ENCODE measurements around the gene DSG4. TPM values are rescaled to one million over a fixed set of nuclear protein-coding genes. Genes with fewer than 3 reads are reported as not detected.
A peak's percentile ranks its signal among the peaks of the same experiment; 100 is the strongest.

DSG4 gene
- total and polyA plus RNA-seq, 5 donors, result not detected

- no peak for DNase-seq
- 88% methylated on average over 2 of the region's 2 CpGs for WGBS
- intact Hi-C loops (cut with DNase I), result no loop called here
These were observed 4.3 kb downstream of the DSG4 start for GRCh38 chr18:31380912-31381311.

GRCh38 chr18:31382107-31382506, 5.5 kb downstream of the DSG4 start:
- DNase-seq, result no peak
- Histone ChIP-seq H3K27me3 (ENCODE audit: control insufficient read depth, insufficient read depth) (no peaks in the 10 kb centered on the region), H3K27ac (ENCODE audit: low read length) (no peak overlapping the region), H3K4me1 (ENCODE audit: control insufficient read depth, insufficient read depth, low read length) (no peaks in the 10 kb centered on the region), H3K9me3 (ENCODE audit: control insufficient read depth, low read length) (no peaks in the 10 kb centered on the region), H3K4me3 (ENCODE audit: low read length) (no peak overlapping the region)
- no peak for ATAC-seq
- 86% methylated on average over 2 of the region's 2 CpGs for WGBS
- intact Hi-C loops (cut with DNase I), result no loop called here

More at GRCh38 chr18:31380912-31381311, 4.3 kb downstream of the DSG4 start:
- Histone ChIP-seq H3K9me3 (ENCODE audit: control insufficient read depth, low read length) (no peaks in the 10 kb centered on the region), H3K4me3 (ENCODE audit: low read length) (no peak overlapping the region), H3K4me1 (ENCODE audit: control insufficient read depth, insufficient read depth, low read length) (no peaks in the 10 kb centered on the region), H3K27ac (ENCODE audit: low read length) (no peak overlapping the region), H3K27me3 (ENCODE audit: control insufficient read depth, insufficient read depth) (no peaks in the 10 kb centered on the region)
- ATAC-seq, result no peak

GRCh38 chr18:31386741-31387140, 10.2 kb downstream of the DSG4 start:
- no peaks in the 10 kb centered on the region for H3K4me1 ChIP-seq (ENCODE audit: control insufficient read depth, insufficient read depth, low read length)
- ATAC-seq (no peak), DNase-seq (no peak)
- WGBS, result 81% methylated on average over 6 of the region's 6 CpGs
- H3K27ac ChIP-seq (ENCODE audit: low read length), result no peak overlapping the region
- H3K4me3 ChIP-seq (ENCODE audit: low read length), result no peak overlapping the region
- intact Hi-C loops (cut with DNase I), result no loop called here
- H3K9me3 ChIP-seq (ENCODE audit: control insufficient read depth, low read length), result no peaks in the 10 kb centered on the region
- H3K27me3 ChIP-seq (ENCODE audit: control insufficient read depth, insufficient read depth), result no peaks in the 10 kb centered on the region

- 92% methylated on average over 3 of the region's 3 CpGs for WGBS
- no peak for DNase-seq
- H3K27ac ChIP-seq (ENCODE audit: low read length), result no peak overlapping the region
- H3K4me3 ChIP-seq (ENCODE audit: low read length), result no peak overlapping the region
- H3K9me3 ChIP-seq (ENCODE audit: control insufficient read depth, low read length), result no peaks in the 10 kb centered on the region
- H3K4me1 ChIP-seq (ENCODE audit: control insufficient read depth, insufficient read depth, low read length), result peaks cover 3% of the 10 kb centered on the region
- intact Hi-C loops (cut with DNase I), result no loop called here
- no peak for ATAC-seq
- no peaks in the 10 kb centered on the region for H3K27me3 ChIP-seq (ENCODE audit: control insufficient read depth, insufficient read depth)
These were observed 16.7 kb downstream of the DSG4 start for GRCh38 chr18:31393286-31393685.

- intact Hi-C loops (cut with DNase I), result no loop called here
- Histone ChIP-seq H3K27ac (ENCODE audit: low read length) (peak overlapping the region; percentile 74), H3K4me3 (ENCODE audit: low read length) (no peak overlapping the region), H3K4me1 (ENCODE audit: control insufficient read depth, insufficient read depth, low read length) (peaks cover 3% of the 10 kb centered on the region), H3K9me3 (ENCODE audit: control insufficient read depth, low read length) (no peaks in the 10 kb centered on the region), H3K27me3 (ENCODE audit: control insufficient read depth, insufficient read depth) (no peaks in the 10 kb centered on the region)
- DNase-seq (no peak), ATAC-seq (peak; percentile 36 to 72)
- 55% methylated on average over 6 of the region's 6 CpGs for WGBS
These were observed 20.4 kb downstream of the DSG4 start for GRCh38 chr18:31396796-31397612.

GRCh38 chr18:31398191-31398590, 21.6 kb downstream of the DSG4 start:
- no peak for ATAC-seq
- no peak for DNase-seq
- 70% methylated on average over 2 of the region's 2 CpGs for WGBS
- H3K4me3 ChIP-seq (ENCODE audit: low read length), result no peak overlapping the region
- intact Hi-C loops (cut with DNase I), result no loop called here
- H3K27me3 ChIP-seq (ENCODE audit: control insufficient read depth, insufficient read depth), result no peaks in the 10 kb centered on the region
- H3K27ac ChIP-seq (ENCODE audit: low read length), result no peak overlapping the region
- peaks cover 3% of the 10 kb centered on the region for H3K4me1 ChIP-seq (ENCODE audit: control insufficient read depth, insufficient read depth, low read length)
- H3K9me3 ChIP-seq (ENCODE audit: control insufficient read depth, low read length), result no peaks in the 10 kb centered on the region

- intact Hi-C loops (cut with DNase I), result no loop called here
- Histone ChIP-seq H3K27ac (ENCODE audit: low read length) (no peak overlapping the region), H3K27me3 (ENCODE audit: control insufficient read depth, insufficient read depth) (no peaks in the 10 kb centered on the region), H3K4me3 (ENCODE audit: low read length) (no peak overlapping the region), H3K4me1 (ENCODE audit: control insufficient read depth, insufficient read depth, low read length) (peaks cover 3% of the 10 kb centered on the region), H3K9me3 (ENCODE audit: control insufficient read depth, low read length) (no peaks in the 10 kb centered on the region)
- 67% methylated on average over 6 of the region's 6 CpGs for WGBS
- DNase-seq (no peak), ATAC-seq (no peak)
These were observed 22.9 kb downstream of the DSG4 start for GRCh38 chr18:31399306-31400032.

GRCh38 chr18:31401156-31402025, 24.8 kb downstream of the DSG4 start:
- Histone ChIP-seq H3K4me3 (ENCODE audit: low read length) (no peak overlapping the region), H3K27me3 (ENCODE audit: control insufficient read depth, insufficient read depth) (no peaks in the 10 kb centered on the region), H3K9me3 (ENCODE audit: control insufficient read depth, low read length) (no peaks in the 10 kb centered on the region), H3K4me1 (ENCODE audit: control insufficient read depth, insufficient read depth, low read length) (peaks cover 3% of the 10 kb centered on the region), H3K27ac (ENCODE audit: low read length) (no peak overlapping the region)
- WGBS, result 59% methylated on average over 6 of the region's 6 CpGs
- intact Hi-C loops (cut with DNase I), result no loop called here
- ATAC-seq (no peak), DNase-seq (no peak)

- intact Hi-C loops (cut with DNase I), result no loop called here
- no peak overlapping the region for H3K4me3 ChIP-seq (ENCODE audit: low read length)
These were observed 25.4 kb downstream of the DSG4 start for GRCh38 chr18:31402026-31402373.

GRCh38 chr18:31403409-31403808, 26.8 kb downstream of the DSG4 start:
- WGBS, result 48% methylated on average over 2 of the region's 2 CpGs
- ATAC-seq, result no peak
- DNase-seq, result no peak
- H3K27me3 ChIP-seq (ENCODE audit: control insufficient read depth, insufficient read depth), result no peaks in the 10 kb centered on the region
- no peaks in the 10 kb centered on the region for H3K9me3 ChIP-seq (ENCODE audit: control insufficient read depth, low read length)
- H3K4me3 ChIP-seq (ENCODE audit: low read length), result no peak overlapping the region
- H3K27ac ChIP-seq (ENCODE audit: low read length), result no peak overlapping the region
- intact Hi-C loops (cut with DNase I), result no loop called here
- H3K4me1 ChIP-seq (ENCODE audit: control insufficient read depth, insufficient read depth, low read length), result no peaks in the 10 kb centered on the region

More at GRCh38 chr18:31402026-31402373, 25.4 kb downstream of the DSG4 start:
- Histone ChIP-seq H3K27ac (ENCODE audit: low read length) (no peak overlapping the region), H3K9me3 (ENCODE audit: control insufficient read depth, low read length) (no peaks in the 10 kb centered on the region), H3K27me3 (ENCODE audit: control insufficient read depth, insufficient read depth) (no peaks in the 10 kb centered on the region), H3K4me1 (ENCODE audit: control insufficient read depth, insufficient read depth, low read length) (no peaks in the 10 kb centered on the region)
- ATAC-seq (no peak), DNase-seq (no peak)

- WGBS, result 88% methylated on average over 3 of the region's 3 CpGs
- Histone ChIP-seq H3K4me3 (ENCODE audit: low read length) (no peak overlapping the region), H3K4me1 (ENCODE audit: control insufficient read depth, insufficient read depth, low read length) (no peaks in the 10 kb centered on the region), H3K9me3 (ENCODE audit: control insufficient read depth, low read length) (no peaks in the 10 kb centered on the region), H3K27ac (ENCODE audit: low read length) (no peak overlapping the region), H3K27me3 (ENCODE audit: control insufficient read depth, insufficient read depth) (no peaks in the 10 kb centered on the region)
- DNase-seq (no peak), ATAC-seq (no peak)
- intact Hi-C loops (cut with DNase I), result no loop called here
These were observed 31.1 kb downstream of the DSG4 start for GRCh38 chr18:31407649-31408048.
